ENCODE data around the gene MRGPRD.

GRCh38 chr11:69006816-69007215 lies 26.0 kb upstream of the MRGPRD start:
- TF ChIP-seq CTCF (IDR thresholded peaks at IDR 0.05; ENCODE audit: borderline replicate concordance, extremely low read depth, low read length, poor library complexity, severe bottlenecking) (no peak), EZH2 (IDR thresholded peaks at IDR 0.05; ENCODE audit: borderline replicate concordance, low read depth, low read length, severe bottlenecking) (no peak)
